Cardiac fibroblast (primary cell): Measurements from ENCODE around the gene ERBB3.

Source experiments
- DNase-seq, 2 donors: peaks; one replicate each; pipeline versions ENCODE4 v3.0.0 to v3.0.0-alpha.2; 2010; ENCODE audit warnings: low read depth in 2 of 2
- H3K4me3 ChIP-seq, 2 donors: replicated peaks in 1 of 2; 1 replicate in 1 of 2; 2 replicates in 1 of 2; pipeline ENCODE4 v1.5.1; 2011; ENCODE audit warnings: low read depth in 2 of 2, low read length in 2 of 2, mild to moderate bottlenecking in 2 of 2, moderate library complexity in 1 of 2
- TF ChIP-seq, protein P1 (sequence below): IDR thresholded peaks from one replicate; pipeline ENCODE4 v1.5.1; 2011; ENCODE audit warnings: low read depth, mild to moderate bottlenecking, low read length, inconsistent platforms

Gene ERBB3

DNA sequence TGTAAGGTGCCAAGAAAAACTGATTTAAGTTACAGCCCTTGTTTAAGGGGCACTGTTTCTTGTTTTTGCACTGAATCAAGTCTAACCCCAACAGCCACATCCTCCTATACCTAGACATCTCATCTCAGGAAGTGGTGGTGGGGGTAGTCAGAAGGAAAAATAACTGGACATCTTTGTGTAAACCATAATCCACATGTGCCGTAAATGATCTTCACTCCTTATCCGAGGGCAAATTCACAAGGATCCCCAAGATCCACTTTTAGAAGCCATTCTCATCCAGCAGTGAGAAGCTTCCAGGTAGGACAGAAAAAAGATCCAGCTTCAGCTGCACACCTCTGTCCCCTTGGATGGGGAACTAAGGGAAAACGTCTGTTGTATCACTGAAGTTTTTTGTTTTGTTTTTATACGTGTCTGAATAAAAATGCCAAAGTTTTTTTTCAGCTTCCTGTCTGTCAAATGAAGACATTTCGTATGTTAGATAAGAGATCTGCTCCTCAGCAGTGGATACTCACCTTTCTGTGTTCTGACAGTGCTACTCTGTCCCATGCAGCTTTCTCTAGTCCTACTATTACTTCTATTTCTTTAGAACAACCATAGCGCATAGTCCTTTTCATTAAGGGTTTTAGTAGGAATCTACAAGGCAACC lies 23.2 kb downstream of the ERBB3 start:
- TF ChIP-seq, protein P1, sequence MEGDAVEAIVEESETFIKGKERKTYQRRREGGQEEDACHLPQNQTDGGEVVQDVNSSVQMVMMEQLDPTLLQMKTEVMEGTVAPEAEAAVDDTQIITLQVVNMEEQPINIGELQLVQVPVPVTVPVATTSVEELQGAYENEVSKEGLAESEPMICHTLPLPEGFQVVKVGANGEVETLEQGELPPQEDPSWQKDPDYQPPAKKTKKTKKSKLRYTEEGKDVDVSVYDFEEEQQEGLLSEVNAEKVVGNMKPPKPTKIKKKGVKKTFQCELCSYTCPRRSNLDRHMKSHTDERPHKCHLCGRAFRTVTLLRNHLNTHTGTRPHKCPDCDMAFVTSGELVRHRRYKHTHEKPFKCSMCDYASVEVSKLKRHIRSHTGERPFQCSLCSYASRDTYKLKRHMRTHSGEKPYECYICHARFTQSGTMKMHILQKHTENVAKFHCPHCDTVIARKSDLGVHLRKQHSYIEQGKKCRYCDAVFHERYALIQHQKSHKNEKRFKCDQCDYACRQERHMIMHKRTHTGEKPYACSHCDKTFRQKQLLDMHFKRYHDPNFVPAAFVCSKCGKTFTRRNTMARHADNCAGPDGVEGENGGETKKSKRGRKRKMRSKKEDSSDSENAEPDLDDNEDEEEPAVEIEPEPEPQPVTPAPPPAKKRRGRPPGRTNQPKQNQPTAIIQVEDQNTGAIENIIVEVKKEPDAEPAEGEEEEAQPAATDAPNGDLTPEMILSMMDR = no peak
- DNase-seq = no peak
- peak overlapping the region in 1 of 2 donors; percentile 94 for H3K4me3 ChIP-seq

DNA sequence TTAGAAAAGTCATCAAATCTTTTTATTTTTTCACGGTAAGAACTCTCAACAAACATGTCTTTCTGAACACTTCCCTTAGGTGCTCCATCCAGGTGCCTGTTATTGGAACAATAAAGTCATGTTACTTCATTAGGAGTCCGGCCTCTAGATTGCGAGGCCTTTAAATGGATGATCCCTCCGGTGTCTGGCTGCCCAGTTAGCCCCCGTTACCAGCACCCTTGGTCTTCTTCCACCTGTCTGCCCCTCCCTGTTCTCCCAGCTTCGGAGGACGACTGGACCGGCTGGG lies 23.8 kb downstream of the ERBB3 start:
- no peak for DNase-seq
- TF ChIP-seq, protein P1 = no peak
- peak overlapping the region; percentile 93 to 94 for H3K4me3 ChIP-seq

DNA sequence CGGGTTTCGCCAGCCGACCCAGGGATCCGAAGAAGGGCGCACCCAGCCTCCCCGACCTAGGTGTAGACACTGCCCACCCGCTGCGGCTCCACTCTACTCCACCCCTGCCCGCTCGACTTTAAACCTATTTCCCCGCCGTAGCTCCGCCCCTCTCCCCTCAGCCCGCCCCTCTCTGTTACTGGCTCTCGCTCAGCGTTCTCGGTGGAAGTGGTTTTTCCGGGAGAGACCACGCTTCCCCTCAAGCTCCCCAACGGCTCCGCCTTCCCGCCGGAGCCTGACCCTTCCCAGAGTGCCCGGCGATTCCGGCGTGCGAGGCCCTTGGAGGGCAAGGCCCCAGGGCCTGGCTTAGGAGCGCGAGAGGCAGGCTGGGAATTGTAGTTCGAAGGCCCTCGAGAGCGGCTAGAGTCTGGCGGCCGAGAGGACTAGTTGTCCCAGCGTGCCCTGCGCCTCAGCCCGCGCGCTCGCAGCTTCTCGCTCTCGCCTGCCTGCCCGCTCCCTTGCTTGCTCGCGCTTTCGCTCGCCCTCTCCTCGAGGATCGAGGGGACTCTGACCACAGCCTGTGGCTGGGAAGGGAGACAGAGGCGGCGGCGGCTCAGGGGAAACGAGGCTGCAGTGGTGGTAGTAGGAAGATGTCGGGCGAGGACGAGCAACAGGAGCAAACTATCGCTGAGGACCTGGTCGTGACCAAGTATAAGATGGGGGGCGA lies 24.3 kb downstream of the ERBB3 start, which contains the start of gene PA2G4:
TSS of gene PA2G4 (plus strand) at position 451 of the 706 bp plus-strand sequence. CDS start at position 630, 179 bp downstream.
- TF ChIP-seq, protein P1 = no peak
- DNase-seq = peak; percentile 98 to 99
- H3K4me3 ChIP-seq = peak within 1 kb of the TSS; percentile 93 to 94

DNA sequence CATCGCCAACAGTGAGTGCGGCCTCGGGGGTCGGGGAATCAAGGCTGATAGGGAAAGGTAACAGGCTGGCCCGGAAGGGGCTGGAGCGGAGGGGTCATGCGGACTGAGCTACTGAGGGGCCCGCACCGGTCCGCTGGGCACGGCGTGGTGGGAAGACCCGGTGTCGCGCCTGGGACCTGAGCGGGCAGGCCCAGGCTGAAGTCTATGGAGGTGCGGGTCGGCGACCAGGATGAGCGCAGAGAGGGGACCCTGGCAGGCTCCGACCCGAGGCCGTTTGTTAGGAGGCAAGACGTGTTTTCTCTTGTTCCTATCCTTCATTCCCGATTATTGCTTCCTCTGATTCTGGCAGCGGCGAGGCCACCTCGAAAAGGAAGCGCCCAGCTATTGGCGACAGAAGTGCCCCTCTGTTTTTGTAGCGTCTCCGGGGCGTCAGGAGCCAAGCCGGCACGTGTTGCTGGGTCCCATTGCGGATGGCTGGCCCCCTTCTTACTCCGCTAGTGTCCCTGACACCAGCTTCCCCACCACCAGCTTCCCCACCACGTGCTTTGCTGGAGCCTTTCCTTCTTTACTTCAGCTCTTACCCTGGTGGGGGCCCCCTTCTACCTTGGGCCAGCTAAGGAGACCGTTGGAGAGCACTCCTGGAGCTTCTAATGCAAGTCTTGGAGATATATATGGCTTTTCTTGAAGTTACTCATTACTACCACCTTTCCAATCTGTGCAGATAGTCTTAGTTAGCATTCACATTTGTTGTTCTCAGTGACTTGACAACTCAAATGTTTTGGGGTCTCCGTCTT lies 25.0 kb downstream of the ERBB3 start:
- TF ChIP-seq, protein P1 = no peak
- peak overlapping the region; percentile 93 to 94 for H3K4me3 ChIP-seq
- DNase-seq = peak in 1 of 2 donors; percentile 29

DNA sequence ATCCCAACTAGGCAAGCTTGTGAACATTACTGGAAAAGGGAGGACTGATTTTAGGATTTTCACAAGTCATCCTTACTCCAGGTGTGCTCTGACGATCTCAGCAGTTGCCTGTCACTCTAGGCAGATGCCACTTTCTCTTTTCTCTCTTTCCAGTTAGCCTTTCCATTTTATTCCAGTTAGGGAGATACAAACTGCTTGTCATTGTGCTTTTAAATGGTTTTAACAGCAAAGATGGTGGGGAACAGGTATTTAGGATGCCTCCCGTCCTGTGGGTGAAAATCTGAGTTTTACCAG lies 25.6 kb downstream of the ERBB3 start:
- DNase-seq = no peak
- TF ChIP-seq, protein P1 = no peak
- H3K4me3 ChIP-seq = peak overlapping the region; percentile 93 to 94

DNA sequence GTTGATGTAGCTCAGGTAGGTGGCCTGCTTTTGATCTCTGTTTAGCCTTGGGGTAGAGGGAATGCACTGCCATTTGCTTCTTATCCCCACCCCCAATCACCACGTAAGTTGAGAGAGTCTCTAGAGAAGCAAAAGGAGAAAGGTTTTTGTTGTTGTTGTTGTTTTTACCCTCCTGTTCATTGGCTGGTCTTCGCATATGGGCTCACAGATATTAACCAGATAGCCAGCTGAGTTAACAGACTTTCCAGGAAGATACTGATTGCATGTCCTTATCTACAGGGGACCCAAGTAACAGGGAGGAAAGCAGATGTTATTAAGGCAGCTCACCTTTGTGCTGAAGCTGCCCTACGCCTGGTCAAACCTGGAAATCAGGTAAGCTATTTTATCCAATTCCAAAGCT lies 27.3 kb downstream of the ERBB3 start:
- TF ChIP-seq, protein P1 = no peak
- no peak for DNase-seq
- no peak overlapping the region for H3K4me3 ChIP-seq
